NCI-H1105 (cell line): ENCODE results near the gene IFFO2.

Experiments used
- DNase-seq: peaks from one replicate; lab custom pipeline; 2025; lab: John Stamatoyannopoulos, UW

IFFO2 gene

DNA sequence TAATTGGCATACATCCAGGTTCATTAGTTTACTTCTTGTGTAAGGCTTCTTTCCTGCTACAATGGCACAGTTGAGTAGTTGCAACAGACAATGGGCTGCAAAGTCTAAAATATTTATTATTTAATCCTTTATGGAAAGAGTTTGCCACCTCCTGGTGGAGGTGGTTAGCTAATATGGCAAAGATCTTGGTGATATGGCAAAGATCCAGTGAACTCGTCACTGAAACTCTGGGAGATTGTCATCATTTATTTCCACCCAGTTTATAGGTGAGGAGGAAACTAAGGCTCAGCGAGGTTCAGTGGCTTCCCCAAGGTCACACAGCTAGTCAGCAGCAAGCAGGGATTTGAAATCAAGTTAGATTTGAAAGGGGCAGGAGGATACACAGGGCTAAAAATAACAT, 16.1 kb upstream of the IFFO2 start:
- DNase-seq: no peak

DNA sequence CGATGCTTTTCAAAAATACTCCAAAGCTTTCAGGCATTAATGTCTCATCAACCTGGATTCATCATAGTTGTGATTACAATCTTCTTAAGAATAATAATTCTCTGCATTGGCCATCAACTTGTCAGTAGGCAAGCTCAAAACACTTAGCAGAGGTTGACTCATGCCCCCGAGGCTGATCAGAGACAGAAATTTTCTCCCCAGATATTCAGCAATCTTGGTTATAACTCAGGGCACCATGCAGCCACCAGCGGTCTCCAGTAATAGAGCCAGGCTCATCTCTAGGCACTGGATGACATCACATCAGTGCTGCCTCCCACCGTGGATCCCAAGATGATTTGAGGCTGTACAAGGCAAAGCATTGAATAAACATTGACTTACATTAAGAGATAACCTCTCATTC, 14.3 kb upstream of the IFFO2 start:
- DNase-seq: no peak

DNA sequence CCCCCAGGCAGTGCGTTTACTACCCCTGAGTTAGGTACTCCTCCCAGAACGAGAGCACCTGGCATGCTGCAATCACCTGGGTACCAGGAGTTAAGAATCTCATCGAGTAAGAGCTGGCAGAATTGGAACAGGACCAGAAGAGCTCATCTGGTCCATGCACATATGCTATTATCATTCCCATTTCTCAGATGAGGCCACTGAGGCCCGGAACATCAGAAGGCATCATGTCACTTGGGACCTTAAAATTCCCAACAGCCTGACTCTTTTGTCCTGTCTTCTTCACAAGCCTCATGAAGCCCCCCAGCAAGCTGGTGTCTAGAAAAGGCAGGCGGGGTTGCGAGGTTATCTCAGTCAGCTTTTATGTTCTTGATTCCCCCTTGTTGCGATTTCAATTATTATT, 13.9 kb upstream of the IFFO2 start:
- DNase-seq: no peak

DNA sequence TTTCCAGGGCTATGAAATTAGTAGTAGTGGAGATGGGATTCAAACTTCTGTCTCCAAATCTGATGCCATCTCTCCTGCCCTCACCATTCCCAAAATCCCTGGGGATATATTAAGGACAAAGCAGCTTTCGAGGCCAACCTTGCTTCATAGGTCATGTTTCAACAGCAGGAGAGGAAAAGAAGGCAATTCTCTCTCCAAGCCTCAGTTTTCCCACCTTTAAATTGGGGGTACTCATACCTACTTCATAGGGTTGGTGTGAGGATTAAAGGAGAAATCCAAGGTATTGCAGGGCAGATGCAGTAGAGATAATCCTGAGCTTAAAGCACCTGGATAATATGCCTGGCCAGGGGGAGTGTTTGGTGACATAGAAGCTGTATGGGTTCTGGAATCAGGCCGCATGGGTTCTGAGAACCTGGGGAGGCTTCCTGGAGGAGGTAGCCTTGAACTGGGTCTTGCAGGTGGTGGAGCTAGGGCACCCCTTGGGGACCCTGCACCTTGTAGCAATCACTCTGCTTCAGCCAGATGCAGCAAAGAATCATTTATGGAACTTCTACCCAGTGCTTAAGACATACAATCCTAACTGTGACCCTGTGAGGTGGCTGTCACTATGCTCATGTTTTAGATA, 10.7 kb upstream of the IFFO2 start:
- no peak for DNase-seq

DNA sequence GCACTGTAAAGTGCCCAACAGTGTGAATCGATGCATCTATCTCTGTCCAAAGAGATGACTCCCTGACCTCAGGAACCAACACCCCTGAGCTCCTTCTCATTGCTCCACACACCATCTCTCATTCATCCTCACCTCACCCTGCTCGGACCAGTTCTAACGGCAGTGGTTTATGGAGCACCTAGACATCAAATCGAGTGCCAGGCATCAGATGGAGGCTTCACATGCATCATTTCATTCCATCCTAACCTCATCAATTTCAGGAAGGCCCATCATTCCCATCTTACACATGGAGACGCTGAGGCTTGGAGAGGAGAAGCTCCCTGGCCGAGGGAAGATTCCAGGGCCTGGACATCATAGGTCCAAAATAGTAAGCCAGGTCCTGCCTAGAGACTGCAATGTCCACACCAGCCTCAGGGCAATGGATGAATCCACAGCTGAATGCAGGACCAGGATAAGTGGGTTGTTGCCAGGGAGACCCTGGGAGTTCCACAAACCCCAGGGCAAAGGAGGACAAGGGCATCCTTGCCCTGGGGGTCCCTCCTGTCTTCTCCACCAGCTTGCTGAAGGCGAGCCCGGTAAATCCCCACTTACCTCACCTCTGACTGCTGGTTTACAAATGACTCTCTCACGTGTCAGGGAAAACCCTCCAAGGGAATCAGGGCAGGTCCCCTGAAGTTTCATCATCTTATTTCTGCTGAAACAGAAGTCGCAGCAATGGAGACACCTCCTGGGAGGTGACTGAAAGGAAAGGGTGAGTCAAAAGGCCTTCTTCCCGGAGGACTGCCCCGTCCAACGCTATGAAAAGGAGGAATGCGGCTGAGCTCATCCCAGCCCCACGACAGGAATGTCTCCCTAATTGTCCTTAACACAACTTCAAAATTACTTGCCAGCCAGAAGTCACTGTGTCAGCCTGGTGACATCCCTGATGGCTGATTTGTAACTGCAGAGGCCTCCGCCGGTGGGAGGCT, 9.0 kb upstream of the IFFO2 start:
- no peak for DNase-seq

DNA sequence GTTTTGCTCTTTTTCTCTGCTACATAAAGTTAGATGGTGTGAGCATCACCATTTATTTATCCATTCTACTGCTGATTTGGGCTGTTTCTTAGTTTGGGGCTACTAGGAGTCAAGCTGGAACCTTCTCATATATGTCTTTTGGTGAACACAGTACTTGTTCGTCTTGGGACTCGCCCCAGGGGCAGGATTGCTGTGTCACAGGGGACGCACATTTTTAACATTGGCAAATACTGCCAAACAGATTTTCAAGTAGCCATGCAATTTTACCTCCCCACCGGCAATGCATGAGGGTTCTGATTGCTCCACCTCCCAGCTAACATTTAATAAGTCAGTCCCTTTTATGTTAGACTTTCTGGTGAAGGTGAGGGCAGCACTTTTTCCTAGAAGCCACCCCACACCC, 7.5 kb upstream of the IFFO2 start:
- no peak for DNase-seq

DNA sequence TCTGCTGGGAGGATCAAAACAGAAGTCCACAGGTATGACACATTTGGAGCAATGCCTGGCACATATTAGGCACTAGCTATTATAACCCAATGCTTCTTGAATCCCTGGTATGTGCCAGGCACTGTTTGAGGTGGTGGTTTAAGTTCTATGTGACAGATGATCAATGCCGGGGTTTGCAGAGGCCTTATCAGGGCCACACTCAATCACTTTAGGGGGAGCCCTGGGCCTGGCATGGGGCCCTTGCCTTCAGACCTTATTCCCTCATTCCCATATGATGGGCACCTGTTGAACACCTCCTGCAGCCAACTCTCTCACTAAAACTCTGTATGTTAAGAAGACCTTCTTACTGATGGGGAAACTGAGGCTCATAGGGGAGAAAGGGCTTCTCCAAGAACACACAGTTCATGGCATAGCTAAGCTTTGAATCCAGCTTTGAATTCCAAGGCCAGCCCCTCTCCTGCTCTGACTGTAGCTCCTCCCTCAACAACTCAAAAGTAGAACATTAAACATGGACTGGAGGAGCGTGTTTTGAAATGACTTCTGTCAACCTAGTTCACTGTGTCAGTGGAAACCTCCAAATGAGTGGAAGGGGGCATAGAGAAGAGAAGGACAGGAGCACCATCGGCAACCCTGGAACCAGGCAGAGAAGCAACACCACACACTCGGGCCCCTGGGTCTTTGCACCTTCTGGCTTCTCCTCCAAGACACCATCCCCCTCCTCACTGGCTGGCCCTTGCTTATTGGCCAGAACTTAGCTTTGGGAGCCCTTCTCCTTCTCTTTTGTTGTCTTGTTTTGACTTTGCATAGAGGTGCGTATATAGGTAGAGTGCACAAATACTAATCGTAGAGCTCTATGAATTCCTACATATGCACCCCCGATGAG, 6.6 kb upstream of the IFFO2 start:
- no peak for DNase-seq

DNA sequence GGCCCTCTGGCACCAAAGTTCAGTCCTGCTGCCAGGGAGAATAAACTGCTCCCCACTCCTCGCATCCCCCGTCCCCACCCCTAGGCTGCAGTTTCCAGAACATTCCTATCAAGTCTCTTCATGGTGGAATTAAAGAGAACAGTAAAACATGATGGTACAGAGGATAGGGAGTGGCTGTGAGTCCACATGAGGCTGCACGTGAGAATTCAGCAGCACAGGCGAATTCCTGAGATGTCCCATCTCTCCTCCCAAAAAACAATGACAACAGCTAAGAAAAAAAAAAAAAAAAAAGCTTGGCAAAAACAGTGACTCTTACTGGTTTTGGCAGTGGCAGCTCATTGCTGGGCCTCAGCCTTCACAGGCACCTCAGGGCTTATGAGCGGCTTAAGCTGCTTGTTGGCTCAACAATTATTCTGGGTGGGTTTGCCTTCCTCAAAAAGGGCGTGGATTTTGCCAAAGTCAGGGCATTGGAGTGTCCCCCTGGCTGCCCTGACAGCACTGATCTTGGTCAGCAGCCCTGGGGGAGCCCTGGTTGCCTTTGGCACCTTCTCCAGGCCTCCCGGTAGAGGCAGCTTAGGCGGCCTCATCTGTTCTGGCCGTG, 5.7 kb upstream of the IFFO2 start:
- no peak for DNase-seq

DNA sequence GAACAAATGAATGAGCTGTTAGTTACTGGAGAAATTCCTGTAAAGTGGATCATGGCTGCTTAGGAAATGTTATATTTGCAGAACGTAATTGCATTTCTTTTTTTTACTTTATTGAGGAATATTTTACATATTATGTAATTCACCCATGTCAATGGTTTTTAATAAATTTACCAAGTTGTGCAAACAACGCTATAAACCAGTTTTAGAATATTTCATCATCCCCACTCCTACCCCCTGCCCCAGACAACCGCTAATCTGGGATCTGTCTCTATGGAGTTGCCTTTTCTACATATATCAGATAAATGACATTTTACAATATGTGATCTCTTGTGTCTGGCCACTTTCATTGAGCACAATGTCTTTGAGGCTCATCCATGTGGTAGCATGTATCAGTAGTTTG, 4.3 kb upstream of the IFFO2 start:
- no peak for DNase-seq

DNA sequence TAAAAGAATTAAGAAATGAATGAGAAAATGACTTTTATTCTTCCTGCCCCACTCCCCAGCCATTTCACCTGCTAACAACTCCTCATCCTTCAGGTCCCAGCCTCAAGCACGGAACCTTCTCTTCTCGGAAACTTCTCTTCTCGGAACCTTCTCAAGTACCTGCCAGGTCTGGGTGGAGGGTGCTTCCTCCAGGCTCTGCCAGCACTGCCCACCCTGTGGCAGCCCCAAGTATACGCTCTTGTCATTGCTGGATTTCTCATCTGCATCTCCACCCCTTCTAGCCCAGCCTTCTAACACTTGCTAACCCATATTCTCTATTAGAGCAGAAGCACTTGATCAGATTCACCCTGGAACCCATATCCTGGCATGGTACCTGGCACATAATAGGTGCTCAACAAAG, 3.9 kb upstream of the IFFO2 start:
- no peak for DNase-seq

DNA sequence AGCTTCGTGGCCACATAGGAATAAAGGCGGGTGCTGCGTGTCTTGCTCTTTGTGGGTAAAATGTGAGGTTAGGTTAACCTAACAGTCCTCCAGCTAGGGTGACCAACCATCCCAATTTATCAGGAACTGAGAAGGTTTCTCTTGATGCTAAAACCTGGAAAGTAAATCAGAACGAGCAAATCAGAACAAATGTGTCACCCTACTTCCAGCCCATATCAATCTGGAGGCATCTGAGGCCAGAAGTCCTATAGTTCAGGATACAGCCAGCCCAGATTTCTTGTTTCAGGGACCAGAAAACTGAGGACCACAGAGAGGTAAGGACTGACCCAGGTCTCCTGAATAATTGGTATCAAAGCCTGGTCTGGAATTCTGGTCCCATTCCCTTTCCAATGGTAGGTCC, 3.1 kb upstream of the IFFO2 start:
- no peak for DNase-seq

DNA sequence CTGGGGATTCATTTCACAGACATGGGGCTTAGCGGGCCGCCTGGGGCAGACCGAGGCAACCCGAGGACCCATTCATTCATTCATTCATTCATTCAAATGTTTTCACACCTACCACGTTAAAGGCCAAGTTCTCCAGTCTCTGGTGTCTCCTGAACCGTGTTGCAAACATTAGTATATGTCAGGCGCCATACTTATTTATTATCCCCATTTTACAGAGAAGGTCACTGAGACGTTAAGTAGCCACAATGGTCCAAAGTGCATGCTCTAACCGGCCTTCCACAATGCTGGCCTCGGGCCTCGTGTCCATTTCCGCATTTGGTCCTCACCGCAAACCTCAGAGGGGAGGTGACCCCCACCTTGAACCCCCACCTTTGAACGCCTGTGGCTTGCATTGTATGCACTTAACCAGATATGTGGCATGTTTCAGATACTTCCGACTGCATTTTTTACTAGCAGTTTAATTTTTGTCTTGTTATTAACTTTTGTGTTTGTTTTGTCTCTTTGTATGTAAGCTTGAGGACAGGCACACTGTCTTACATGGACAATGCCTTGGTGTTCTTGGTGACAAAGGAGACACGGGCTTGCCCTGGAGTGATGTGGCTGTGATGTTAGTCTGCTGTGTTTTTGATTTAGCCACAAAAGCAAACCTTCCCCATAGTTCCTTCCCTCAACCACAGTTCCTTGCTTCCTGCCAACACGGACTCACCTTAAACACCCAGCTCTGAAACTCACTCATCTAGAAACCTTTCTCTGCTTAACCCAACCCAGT, 1.2 kb upstream of the IFFO2 start:
- DNase-seq: no peak

DNA sequence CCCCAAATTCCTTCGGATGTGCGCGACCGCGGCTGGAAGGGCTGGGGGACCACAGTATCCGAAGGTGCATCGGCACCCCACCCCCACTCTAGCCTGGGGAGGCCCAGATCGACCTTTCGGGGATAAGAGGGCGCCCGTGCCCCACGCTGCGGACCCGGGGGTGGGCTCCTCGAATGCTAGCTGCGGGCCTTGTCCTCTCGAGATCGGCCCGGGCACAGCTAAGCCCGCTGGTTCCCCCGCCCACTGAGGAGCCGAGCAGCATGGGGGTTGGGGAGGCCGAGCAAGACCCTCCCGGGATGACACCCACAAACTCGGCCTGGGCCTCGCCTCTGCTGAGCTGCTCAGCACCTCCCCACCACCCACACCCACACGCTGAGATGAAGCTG, 653 bp upstream of the IFFO2 start:
- DNase-seq: no peak

DNA sequence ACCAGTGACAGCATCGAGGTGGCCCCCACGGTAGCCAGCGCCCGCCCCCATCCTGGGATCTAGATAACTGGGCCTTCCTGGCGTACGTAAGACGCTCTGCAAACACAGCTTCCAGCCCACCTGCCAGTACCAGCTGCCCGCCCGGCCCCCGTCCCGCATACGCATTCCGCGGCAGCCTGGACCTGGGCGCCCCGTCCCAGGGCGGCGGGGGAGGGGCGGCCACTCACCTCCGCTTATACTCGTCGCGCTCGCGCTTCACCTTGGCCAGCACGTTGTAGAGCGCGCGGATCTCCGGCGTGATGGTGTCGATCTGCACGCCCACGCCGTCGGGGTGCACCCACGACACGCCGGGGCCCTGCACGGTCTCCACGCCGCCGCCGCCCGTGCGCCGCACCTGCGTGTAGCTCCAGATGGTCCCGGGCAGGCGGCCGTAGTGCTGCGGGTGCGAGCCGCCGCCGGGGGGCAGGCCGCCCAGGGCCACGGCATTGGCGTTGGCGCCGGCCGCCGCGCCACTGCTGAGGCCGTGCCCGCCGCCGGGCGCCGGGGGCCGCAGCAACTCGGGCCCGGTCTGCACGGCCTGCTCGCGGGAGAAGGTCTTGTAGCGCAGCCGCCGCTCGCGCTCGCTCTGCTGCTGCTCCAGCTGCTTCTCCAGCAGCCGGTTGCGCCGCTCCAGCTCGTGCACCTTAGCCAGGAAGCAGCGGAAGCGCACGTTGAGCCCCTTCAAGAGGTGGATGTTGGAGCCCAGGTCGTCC, 859 bp downstream of the IFFO2 start:
- peak; percentile 37 for DNase-seq

DNA sequence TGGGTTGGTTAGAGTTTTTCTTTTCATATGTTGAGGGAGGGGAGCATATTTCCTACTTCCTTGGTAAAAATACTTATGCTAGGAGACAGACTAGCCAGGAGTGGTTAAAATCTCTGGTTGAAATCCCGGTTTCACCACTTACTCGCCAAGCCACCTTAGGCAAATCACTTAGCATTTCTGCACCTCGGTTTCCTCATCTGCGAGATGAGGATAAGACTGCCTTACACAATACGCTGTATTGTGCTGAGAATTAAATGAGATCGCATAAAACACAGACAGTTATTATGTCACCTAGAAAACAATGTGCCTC, 1.4 kb downstream of the IFFO2 start:
- DNase-seq: no peak

DNA sequence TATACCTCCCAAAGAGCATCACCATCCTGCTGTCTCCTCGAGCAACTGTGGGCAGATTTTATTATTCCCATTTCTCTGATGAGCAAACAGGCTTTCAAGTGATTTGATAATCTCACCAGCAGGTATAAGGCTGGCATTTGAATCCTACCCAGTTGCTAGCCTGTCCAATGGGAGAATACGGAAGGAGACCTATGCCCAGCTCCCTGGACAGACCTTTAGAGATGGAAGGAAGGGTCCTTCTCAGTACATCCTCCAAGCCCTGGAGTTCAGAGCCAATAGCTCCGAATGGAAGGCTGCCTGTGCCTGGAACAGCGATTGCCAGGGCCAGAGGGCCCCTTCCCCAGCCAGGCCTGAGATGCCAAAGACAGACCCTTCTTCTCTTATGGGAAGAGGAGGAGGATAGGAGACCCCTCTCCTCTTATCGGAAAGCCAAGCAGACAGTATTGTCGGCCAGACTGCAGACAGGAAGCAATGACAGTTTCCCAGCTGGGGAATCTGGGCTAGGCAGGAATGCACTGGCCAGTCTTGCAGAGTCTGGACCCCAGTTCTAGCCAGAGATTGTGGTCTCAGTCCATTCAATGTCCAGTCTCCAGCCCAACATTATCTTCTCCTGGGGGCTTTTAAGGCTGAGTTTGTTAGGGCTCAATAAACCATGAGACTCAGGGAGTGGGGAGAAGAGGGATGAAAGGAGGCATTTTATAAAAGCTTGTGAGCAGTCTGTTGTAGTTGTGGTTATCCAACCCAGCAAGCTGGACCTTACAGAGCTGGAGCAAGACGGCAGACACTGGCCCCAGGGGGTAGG, 2.0 kb downstream of the IFFO2 start:
- DNase-seq: no peak

DNA sequence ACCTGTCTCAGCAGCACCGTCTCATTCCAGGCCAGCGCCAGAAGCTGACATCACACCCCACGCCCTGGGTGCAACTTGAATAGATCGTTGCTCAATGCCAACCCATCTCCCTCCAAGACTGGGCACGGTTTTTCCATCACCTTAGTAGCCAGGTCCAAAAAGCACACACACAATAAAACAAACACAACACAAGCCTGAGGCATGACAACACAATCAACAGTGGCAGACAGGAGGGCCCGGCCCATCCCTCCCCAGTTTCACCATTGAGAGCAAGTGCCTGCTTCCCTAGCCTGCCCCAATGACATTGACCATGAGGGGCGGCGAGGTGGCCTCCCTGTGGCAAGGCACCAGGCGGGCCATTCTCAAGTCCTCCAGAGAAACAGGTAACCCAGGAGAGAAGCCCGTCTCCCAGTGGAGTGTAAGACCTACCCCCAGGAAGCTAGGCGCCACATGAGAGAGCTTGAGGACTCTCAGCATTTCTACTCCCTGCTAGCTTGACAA, 2.7 kb downstream of the IFFO2 start:
- DNase-seq: no peak

DNA sequence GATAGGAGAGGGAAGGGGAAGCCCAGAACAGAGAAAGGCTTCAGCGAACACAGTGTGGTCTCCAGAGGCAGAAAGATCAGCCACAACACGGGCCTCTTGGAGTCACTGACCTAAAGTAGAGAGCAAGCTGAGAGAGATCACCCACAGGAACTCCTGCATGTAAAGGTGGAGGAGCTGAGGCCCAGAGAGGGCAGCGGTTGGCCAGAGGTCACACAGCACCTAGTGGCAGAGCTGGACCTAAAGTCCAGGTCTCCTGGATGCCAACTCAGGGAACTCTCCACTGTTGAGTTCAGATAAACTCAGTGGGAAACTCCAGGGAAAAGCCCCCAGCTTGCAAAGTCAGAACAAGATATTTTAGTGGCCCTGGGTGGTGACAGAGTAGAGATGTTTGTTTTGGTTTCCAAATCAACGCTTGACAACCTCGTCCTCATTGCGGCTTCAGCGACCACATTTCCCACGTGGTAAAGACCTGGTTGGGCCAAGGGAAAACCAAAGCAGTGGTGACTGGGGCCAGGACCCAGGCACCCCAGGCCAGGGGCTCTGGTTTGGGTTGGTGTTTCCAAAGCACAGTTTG, 4.6 kb downstream of the IFFO2 start:
- DNase-seq: no peak

DNA sequence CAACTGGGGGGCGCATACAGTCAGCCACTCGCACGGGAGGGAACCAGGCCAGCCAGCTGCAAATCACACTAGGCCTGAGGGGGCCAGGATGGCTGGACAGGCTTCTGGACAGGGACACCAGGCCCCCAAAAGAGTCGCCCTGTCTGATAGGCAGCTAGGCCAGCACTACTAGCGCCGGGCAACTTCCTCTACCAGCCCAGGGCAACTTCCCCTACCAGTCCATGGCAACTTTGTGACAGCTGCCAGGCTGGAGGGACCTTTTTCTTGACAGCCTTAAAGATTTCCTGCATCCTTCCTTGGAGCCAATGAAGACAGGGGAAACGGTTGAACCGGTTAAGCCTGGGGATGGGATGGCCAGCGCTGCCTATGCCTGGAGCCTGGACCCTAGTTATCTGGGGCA, 5.1 kb downstream of the IFFO2 start:
- no peak for DNase-seq
